Posterior cingulate gyrus (tissue), 11 donors: ENCODE results near the gene PNPLA2.

Experiments used
- DNase-seq, 10 donors: peaks; one replicate each; pipeline versions ENCODE4 v3.0.0 to v3.0.0-alpha.2; 2020 to 2021; ENCODE audit warnings: mixed read lengths in 3 of 10
- intact Hi-C: fragments of 100-400 bp; cut with DNase I; formaldehyde crosslinking; loops from one replicate; pipeline ENCODE4 v1.15.1; 2023

The PNPLA2 gene

DNA sequence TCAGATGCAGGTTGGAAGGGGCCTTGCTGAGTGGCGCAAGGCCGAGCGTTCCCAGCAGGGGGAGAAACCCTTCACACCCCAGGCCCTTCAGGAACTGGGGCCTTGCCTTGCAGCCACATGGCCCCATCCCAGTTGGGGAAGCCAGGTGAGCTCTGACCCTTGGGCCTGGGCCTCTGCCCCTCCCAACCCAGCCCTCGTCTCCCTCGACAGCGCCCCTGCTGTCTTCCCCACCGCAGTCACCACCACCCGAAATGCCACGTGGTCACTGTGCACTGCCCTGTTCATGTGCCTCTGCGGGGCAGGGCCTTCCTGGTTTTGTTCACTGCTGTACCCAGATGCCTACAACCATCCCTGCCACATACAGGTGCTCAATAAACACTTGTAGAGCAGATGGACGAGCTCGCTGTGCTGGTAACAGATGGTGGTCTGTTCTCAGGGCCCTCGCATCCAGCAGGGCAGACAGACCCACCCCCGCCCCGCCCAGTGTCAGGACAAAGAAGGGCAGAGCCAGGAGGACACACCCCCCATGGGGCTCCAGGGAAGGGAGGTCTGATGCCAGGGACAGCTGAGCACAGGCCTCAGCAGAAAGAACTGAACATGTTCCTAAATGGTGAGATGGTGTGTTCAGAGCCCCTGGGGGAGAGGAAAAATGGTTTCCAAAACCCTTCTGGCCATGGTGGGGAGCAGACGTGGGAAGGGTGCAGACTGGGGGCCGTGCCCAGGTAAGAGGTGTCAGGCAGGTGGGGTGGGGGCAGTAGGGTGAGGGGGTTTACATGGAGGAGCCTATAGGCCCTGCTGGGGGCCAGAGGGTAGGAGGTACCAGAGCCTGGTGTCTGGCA lies 19.9 kb downstream of the PNPLA2 start:
- no peak for DNase-seq
- intact Hi-C loops = no loop called here

DNA sequence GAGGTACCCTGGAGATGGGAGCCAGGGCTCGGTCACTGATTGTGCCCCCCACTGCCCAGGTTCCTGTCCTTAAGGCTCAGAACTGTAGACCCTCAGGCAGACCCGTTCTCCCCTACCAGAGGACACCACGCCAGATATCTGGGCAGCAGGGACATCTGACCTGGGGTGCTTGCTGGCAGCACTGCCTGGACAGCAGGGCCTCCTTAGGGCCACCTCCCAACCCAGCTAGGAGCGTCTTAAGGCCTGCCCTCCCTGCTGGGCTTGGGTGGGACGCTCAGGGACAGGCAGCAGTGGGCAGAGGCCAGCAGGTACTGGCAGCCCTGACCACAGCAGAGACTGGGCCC lies 20.5 kb downstream of the PNPLA2 start:
- intact Hi-C loops = no loop called here

DNA sequence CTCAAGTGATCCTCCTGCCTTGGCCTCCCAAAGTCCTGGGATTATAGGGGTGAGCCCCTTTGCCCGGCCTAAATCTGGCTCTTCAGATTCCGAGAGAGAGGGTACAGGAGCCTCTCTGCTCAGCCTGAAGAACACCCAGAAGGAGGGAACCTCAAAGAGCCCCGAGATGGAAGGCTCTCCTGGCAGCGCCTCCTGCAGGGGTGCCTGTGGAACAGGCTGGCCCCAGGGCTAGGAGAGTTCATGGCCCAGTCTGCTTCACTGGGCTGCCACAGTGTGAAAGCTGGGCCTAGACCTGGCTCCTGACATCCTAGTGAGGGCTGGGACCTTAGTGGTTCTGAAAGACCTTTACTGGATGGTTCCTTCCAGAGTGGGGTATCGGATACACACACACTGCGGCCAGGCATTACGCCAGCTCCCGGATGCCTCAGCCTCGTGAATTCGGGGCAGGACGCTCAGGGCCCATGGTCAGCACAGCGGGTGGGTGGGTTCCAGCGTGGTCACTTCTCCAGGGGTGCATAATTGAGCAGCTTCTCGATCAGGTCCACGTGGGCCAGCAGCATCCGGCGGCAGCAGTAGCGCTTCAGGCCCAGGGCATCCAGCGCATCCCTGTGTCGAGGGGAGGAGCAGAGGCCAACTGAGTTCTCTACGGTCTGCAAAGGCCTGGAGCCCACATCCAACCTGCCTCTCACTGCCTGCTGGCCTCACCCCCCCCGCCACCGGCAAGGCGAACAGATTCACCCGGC lies 21.3 kb downstream of the PNPLA2 start:
- no peak for DNase-seq
- intact Hi-C loops = loop anchor here (10.0 kb wide), 1 partner anchor 135 kb away; no protein-coding TSS in a partner anchor

More for the DNA sequence above, 20.5 kb downstream of the PNPLA2 start:
- DNase-seq = no peak

DNA sequence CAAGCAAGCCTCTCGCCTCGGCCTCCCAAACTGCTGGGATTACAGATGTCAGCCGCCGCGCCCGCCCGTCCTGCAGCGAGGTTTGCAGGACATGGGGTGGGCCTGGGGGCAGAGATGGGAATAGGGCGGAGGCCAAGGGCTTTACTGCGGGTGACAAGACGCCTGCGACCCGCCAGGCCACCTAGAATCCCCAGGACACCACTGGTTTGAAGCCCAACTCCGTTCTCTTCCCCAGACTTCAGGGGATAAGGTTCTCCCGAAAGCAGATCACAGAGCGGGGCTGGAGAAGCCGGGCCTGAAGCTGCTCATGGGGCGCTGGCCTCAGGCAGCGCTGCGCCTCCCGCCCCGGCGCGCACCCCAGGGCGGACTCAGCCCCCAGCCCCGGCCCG lies 23.3 kb downstream of the PNPLA2 start:
- no peak for DNase-seq
- intact Hi-C loops = loop anchor here (10.0 kb wide), 1 partner anchor 133 kb away; no protein-coding TSS in a partner anchor

DNA sequence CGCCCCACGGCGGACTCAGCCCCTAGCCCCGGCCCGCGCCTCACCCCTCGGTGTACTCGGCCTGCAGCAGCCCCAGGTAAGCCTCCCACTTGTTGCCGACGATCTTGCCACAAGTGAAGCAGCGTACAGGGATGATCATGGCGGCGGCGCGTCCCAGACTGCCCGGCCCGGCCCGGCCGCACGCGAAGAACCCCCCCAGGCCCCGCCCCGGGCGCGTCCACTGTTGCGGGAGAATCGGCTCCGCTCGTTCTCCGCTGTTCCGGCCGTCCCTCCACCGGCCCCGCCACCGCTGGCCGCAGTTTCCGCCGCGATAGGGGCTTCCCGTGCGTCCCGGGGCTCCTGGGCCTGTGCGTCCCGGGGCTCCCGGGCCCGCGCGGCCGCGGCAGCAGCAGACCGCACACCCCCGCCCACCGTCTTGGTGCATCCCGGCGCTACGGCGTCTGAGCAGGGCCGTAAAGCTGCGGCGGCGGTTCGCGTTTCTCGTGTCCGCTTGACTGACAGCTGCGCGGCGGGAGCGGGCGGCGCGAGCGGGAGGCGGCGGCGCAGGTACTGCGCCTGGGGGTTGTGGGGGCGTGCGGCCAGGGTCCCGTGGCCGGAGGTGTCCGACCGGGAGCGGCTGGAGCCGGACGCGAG lies 23.8 kb downstream of the PNPLA2 start, which contains the start of the genes POLR2L and TSPAN4:
TSS of gene POLR2L (minus strand) at position 160 of the 633 bp plus-strand sequence. CDS start at position 139, 21 bp downstream.
TSS of gene TSPAN4 (plus strand) at position 483 of the 633 bp plus-strand sequence. CDS start 7,453 bp downstream, outside the sequence.
- DNase-seq = peak; percentile 77 to 98 (median 88)
- intact Hi-C loops = loop anchor here (10.0 kb wide), 1 partner anchor 132 kb away; no protein-coding TSS in a partner anchor

DNA sequence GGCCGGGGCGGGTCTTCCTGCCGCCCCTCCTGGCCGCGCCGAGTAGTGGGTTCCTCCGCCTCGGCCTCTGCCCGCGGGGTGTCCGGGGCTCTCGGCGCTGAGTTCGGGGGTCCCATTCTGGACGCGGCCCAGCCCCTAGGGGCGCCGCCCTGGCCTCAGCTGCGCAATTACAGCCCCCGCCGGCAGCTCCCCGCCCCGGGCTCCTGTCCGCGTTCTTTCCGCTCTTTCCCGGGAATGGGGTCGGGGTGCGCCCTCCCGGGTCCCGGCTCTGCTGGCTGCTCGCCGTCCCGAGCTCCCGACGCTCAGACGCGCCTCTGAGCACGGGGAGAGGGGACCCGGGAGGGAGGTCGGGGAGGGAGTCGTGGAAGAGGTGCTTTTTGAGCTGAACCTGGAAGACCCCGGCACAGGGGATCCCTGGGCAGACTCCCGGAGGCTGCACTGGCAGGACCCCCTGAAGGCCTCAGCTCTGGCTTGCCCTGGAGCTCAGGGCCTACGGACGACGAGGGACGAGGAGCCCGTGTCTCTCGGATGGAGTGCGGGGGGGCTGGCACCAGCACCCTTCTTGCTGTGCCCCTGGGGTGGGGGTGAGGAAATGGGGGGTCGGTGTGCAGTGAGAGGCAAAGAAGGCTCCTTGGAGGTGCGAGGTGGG lies 24.5 kb downstream of the PNPLA2 start:
- intact Hi-C loops = loop anchor here (10.0 kb wide), 1 partner anchor 132 kb away; no protein-coding TSS in a partner anchor
- DNase-seq = no peak

DNA sequence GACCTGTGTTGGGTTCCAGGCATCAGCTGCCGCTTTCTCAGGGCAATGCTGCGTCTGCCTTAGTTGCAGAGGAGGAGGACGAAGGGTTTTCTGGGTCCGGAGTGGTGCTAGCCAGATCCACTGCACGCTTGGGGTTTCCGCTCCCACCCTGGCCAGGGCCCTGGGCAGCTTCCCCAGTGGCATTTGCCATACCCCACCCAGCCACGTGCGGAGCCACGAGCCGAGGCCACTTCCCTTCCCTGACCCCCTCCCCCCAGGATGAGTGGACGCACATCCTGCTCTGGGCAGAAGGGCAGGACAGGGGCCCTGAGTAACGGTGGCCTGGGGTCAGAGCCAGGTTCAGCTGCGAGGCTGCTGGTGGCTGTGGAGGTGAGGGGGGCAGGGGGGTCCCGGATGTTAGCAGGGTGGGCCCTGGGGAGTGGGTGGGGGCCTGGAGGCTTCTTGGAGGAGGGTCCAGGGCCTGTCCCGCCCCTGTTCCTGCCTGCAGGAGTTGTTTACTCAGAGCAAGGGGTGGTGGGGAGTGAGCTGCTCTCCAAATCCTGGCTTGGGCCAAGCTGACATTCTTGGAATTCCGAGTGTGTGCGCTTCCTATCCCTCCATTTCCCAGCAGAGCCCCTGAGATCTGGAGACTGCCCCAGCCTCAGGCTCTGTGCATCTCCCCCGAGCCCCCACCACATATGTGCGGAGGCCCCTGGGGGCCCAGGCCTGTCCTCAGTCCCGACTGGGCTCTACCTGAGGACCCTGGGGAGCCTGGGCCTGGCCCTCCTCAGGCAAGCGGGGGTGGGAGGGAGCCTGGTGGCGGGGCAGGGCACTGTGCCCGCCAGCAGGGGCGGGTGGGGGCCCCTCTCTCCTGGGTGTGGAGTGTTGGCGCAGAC lies 25.3 kb downstream of the PNPLA2 start:
- intact Hi-C loops = loop anchor here (10.0 kb wide), 1 partner anchor 131 kb away; no protein-coding TSS in a partner anchor
- peak in 1 of 10 donors; percentile 90 for DNase-seq

DNA sequence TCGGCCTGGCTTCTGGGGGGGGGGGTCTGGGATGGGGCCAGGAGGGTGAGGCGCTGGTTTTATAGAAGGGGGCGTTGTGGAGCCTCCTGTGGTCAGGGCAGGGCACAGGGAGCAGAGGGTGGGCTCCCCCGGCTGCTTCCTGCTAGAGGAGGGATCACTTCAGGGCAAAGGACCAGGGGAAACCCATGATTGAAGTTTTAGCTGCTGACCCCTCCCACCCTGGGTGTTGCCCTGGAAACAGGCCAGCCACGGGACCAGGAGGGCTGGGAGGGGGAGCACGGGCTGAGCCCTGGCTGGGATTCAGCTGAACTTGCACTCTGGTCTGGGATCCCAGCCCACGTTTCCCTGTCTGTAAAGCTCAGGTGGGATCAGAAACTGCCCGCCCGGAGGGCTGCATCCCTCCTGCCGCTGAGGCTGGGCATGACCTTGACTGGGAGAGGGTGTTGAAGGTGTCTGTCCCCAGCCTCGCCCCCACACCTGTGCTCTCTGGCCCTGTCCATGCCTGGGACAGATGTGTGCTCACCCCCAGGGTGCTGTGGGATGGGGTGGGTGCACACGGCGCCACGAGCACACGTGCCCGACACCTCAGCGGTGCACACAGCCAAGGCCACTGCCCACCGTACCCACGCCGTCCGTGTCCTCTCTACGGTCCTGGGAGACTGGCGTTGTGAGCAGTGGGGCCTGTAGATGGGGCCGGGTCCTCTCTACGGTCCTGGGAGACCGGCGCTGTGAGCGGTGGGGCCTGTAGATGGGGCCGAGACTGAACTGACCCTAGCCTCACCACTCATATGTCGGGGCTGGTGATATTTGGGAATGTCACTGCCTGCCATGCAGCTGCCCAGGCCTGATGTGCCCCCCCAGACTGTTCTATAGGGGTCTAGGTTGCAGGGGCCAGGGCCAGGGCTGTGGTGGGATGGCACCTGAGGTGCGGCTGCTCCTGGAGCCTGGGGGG lies 26.3 kb downstream of the PNPLA2 start:
- intact Hi-C loops = loop anchor here (10.0 kb wide), 1 partner anchor 130 kb away; no protein-coding TSS in a partner anchor
- no peak for DNase-seq

DNA sequence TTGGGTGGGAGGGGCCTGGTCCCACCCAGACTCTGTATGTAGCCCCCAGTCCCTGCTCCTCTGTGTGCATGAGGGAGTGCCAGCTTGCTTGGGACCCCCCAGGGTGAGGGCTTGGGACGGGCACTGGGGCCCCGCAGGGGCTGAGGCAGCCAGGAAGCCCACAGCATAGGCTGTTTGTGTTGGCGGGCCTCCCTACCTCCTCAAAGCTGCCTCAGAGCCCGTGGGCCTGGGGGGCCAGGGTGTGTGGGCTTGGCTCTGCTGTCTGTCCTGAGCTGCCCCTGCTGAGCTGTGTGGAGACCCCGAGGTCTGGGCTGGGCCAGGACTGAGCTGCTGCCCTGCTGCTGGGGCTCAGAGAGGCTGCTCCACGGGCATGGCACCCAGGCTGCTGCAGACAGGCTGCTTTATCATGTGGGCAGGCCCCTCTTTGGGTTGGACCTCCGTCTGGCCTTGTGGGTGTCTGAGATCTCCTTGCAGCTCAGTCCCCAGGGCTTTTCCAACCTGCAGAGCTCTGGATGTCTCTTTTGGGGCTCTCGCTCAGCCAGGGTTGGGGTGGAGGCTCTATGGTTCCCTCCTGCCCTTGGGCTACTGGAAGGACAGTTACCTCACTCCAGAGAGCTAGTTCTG lies 27.3 kb downstream of the PNPLA2 start:
- intact Hi-C loops = loop anchor here (10.0 kb wide), 1 partner anchor 129 kb away; no protein-coding TSS in a partner anchor
- no peak for DNase-seq

DNA sequence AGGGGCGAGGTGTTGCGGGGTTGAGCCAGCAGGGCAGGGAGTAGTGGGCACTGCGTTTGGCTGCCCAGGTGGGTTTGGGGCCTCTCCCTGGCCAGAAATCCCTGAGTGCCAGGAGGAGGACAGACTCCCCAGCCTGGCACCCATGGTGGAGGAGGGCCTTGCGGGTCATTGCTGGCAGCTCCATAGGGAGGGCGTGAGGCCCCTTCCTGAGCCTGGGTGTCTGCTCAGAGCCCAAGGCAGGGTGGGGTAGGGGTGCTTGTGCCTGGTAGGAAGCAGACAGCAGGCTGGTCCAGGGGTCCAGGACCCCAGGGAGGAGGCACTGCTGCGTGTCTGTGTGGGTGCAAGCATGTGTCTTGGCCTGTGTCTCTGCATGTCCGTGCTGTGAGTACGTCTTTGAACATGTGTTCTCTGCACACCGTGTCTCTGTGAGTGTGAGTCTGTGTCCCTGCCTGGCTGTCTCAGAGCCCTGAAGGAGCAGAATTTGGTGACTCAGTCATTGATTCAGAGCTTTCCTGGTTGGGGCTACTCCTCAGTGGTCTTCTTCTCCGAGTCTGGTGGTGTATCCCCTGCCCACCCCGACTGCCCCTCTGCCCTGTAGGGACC lies 27.9 kb downstream of the PNPLA2 start:
- no peak for DNase-seq
- intact Hi-C loops = loop anchor here (10.0 kb wide), 1 partner anchor 128 kb away; no protein-coding TSS in a partner anchor

DNA sequence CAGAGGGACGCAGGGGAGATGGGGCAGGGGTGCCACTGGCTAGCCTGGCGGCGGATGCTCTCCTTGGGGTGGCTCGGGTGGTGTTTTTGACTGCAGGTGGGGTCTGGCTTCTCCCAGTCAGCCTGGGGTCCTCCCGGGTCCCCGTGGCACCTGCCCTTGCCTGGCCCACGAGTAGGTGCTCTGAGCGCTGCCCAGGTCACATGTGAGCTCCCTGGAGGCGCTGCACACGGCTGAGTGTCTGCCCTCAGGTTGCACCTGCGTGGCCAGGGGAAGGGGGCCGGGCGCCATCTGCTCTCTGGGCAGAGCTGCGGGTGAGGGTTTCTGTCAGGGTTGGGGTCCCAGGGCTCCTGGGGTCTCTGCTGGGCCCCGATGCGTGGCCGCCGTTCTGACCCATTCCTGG lies 29.2 kb downstream of the PNPLA2 start:
- no peak for DNase-seq
- intact Hi-C loops = loop anchor here (1.0 to 10.0 kb wide), 2 partner anchors 127 to 203 kb away; no protein-coding TSS in a partner anchor

DNA sequence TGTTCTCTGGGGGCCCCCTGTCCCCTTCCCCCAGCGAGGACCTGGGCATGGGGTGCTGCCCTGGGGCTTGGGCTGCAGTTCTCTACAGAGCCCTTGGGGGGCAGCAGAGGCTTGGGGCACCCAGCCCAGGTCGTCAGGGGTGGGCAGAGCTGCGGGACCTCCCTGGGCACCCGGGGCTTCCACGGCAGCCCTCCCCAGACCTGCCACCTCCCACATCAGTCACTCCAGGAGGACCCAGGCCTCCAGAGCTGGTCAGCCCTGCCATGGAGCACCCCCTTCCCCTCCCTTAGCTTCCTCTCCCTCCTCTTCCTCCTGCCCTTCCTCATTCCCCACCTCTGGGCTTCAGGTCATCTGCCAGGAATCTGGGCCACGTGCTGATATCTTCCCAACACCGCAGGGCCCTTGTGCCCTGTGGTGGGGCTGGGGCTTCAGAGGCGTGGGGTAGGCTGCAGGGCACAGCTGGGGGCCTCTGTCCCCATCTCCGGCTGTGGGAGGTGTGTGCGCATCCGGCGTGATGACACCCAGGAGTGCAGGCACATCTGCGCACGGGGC lies 29.7 kb downstream of the PNPLA2 start:
- intact Hi-C loops = loop anchor here (1.0 to 10.0 kb wide), 2 partner anchors 126 to 203 kb away; no protein-coding TSS in a partner anchor
- peak in 5 of 10 donors; percentile 43 to 92 (median 58) for DNase-seq

DNA sequence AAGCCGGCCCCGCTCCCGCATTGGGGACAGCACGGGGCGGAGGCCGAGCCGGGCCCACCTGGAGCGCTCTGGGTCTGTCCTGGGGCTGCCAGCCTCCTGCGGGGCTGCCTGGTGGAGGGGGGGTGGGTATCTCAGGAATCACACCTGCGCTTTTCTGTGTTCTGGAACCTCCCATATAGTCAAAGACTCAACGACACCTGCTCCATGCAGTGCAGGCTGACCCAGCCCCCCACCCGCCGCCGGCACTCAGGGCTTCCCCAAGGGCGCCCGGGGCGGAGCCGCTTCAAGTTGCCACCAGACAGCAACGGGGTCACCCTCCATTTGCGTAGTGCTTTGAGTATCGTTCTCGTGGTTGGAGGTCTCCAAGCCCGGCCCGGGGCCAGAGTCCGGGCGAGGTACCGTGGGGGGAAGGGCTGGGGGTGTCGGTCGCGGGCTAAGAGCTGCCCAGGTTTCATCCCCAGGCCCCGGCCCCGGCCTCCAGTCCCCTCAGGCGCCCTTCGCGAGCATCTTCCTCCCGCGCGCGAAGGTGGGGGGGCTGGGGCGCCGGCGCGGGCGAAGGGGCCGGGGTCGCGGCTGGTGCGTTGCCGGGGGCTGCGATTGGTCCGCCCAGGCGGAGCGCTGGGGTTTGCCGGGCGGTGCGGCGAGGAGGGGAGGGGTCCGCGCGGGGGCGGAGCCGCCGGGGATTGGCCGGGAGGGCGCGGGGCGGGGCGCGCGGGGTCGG lies 30.6 kb downstream of the PNPLA2 start:
- intact Hi-C loops = loop anchor here (10.0 kb wide), 1 partner anchor 126 kb away; no protein-coding TSS in a partner anchor
- no peak for DNase-seq

DNA sequence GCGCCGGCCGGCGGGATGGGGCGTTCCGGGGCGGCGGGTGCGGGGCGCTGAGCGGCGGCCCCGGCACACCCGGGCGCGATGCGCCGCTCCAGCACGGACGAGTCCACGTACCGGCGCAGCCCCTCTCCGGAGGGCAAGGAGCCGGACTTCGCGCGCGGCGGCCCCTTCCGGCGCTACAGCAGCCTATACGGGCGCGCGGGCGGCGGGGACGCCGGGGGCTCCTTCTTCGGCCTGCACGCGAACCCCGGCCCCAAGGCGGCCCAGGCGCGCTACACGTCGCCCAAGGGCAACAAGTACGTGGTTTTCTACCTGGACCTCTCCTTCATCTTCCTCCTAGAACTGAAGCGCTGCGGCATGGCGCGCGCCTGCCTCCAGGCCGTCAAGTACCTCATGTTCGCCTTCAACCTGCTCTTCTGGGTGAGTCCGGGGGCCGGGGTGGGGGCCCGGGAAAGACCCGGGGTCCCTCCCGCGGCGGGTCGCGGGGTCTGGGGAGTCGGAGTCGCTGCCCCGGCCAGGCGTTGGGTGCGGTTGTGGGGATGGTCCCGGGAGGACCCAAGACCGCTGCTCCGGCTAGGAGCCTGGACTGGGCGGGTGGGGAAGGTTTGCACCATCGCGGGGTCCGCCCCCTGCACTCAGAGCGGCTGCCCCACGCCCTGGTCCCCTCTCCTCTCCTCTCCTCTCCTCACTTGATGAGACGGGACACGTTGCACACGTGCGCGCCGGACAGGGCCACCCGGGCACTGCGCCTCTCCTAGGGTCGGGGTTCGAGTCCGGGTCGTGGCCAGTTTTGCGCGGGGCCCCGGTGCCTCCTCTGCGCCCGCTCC lies 31.4 kb downstream of the PNPLA2 start:
- intact Hi-C loops = loop anchor here (10.0 kb wide), 1 partner anchor 125 kb away; no protein-coding TSS in a partner anchor
- DNase-seq = no peak
